Dedifferentiated amniotic fluid mesenchymal stem cell (primary cell): ENCODE measurements around the gene SLC29A1.
A peak's percentile ranks its signal among the peaks of the same experiment; 100 is the strongest.
"Not testable (repeated sequence)": the region's sequence is repeated elsewhere in the genome, so short reads cannot be mapped to it uniquely, and the experiment has no call there.

Experiments
- DNase-seq: peaks from one replicate; pipeline ENCODE4 v3.0.0-alpha.2; 2016; ENCODE audit errors: extremely low spot score

Gene SLC29A1

DNA sequence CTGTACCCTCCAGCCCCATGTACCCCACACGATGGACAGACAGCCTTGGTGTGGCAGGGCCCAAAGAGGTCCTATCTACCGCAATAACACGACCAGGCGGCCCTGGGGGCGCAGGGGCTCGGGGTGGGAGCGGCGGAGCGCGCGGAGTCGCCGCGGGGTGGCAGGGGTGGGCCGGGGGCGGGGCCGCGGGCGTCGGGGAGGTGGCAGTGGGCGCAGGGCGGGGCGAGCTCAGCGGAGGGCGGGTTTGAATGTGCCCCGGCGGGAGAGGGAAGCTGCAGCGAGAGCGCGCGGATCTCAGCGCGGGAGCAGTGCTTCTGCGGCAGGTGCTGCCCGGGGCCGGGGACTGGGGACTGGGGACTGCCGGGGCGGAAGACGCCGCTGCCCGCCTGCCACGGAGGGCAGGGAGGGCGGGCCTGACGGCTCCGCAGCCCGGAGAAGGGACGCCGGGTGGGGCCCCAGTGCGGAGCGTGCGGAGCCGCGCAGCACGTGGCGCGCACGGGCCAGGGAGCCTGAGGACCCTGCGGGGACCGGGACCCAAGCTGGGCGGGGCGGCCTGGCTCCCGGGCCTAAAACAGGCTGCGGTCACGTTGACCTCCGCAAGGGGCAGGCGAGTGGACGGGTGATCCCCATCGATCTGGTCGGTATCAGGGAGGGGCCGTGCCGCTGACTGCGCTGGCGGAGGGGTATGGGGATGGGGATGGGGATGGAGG, at the start of gene SLC29A1:
Gene SLC29A1, plus strand, starts transcription at position 277 of the 710 bp plus-strand sequence. CDS start 3,719 bp downstream, outside the sequence.
- DNase-seq = peak; percentile 17

DNA sequence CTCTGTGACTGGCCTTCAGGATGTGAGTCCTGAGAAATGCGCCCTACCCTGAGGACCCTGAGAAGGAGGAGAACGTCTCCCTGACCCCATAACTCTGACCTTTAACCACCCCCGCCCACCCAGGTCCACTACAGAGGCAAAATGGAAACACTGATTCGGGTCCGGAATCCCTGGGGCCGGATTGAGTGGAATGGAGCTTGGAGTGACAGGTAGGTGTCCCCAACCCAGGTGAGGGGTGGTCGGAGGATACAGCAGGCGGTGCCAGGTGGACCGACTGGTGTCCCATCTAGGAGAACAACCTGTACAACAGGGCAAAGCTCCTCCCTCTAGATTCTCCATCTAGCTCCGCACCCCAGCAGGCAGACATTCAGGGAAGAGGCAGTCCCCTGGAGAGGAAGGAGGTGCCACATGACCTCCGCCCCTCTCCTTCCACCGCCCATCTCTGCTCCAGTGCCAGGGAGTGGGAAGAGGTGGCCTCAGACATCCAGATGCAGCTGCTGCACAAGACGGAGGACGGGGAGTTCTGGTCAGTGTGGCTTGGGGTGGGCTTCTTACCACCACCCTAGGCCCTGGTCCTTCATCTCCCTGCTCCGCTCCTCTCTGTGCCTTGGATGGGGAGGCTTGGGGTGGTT, 47.1 kb upstream of the SLC29A1 start:
- no peak for DNase-seq

DNA sequence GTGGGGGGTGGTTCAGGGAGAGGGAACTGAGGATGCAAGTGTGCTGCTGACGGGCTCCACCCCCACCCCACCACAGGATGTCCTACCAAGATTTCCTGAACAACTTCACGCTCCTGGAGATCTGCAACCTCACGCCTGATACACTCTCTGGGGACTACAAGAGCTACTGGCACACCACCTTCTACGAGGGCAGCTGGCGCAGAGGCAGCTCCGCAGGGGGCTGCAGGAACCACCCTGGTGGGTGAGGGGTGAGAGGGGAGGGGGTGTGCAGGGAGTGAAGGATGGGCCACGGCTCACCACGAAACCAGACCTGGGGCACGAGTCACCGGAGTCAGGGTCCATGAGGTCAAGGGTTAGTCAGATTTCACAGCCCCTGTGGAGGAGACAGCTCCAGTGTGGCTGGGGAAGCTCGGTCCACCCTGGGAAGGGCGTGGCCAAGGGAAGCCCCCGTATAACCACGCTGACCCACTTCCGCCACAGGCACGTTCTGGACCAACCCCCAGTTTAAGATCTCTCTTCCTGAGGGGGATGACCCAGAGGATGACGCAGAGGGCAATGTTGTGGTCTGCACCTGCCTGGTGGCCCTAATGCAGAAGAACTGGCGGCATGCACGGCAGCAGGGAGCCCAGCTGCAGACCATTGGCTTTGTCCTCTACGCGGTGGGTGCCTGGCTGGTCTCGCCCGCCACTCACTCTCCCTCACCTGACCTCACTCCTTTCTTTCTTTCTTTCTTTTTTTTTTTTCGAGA, 46.5 kb upstream of the SLC29A1 start:
- no peak for DNase-seq

DNA sequence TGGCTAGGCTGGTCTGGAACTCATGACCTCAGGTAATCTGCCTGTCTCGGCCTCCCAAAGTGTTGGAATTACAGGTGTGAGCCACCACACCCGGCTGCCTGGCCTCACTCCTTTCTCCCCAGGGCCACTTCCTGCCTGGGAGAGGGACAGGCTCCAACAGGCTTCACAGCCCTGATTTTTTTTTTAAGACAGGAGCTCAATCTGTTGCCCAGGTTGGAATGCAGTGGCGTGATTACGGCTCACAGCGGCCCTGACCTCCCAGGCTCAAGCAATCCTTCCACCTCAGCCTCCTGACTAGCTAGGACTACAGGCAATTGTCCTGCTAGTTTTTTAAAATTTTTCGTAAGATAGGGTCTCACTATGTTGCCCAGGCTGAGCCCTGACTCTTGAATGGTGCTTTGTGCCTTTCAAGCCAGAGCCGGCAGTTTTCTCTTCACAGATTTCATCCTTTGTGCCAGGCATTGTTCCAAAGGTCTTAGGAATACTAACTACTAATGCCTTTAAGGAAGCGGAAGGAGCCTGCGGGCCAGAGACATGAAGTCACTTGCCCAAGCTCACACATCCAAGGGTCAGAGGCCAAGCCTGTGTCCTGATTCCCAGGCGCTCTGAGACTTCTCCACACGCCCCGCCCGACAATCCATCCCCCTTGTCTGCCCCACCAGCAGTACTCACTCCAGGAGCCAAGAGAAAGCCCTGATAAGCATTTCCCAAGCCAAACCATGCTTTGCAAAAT, 45.5 kb upstream of the SLC29A1 start:
- DNase-seq = no peak

DNA sequence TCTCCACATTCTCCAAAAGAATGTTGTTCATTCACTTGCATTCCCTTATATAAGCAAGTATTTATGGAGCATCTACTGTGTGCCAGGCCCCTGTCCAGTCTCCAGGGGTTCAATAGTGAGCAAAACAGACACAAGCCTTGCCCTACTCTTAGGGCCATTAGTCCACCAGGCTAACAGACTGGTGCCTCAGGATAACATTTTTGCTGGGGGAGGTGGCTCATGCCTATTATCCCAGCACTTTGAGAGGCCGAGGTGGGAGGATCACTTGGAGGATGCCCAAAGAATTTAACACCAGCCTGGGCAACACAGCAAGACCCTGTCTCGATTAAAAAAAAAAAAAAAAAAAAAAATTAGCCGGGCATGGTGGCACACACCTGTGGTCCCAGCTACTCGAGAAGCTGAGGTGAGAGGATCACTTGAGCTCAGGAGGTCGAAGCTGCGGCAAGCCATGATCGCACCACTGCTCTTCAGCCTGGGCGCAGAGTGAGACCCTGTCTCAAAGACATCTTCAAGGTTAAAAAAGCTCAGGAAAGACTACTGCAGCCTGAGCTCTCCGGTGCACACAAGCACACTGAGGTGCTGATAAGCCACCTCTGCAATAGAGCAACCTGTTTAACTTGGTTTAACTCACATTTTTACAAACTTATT, 44.8 kb upstream of the SLC29A1 start:
- no peak for DNase-seq

DNA sequence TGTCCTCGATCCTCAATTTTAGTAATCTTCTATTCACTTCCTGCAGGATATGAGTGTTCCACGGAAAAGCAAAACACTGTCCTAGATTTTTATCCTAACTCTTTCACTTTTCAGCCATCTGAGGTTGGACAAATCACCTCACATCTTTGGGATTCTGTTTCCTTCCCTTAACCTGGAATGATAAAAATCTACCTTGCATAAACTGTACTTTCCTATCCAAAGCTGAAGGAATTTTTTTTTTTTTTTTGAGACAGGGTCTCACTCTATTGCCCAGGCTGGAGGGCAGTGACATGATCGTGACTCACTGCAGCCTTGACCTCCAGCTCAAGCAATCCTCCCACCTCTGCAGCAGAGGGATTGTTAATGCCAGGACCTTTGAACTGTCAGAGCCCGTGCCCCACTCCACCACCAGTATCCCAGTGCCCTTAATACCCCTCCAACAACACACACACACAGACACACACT, 44.3 kb upstream of the SLC29A1 start:
- DNase-seq = no peak

DNA sequence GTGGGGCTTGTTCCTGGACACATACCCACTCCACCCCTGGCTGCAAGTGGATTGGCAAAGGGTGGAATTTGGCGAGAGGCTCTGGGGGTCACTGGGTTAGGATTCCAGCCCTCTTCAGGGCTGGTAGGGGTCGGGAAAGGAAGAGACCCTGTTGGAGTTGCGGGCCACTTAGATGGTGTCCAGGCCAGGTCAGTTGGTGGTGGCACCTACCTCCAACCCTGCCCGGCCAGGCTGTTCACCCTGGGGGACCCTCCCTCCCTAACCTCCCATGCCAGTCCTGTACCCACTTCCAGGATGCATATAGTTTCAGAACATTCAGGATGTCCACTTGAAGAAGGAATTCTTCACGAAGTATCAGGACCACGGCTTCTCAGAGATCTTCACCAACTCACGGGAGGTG, 43.7 kb upstream of the SLC29A1 start:
- DNase-seq = no peak

DNA sequence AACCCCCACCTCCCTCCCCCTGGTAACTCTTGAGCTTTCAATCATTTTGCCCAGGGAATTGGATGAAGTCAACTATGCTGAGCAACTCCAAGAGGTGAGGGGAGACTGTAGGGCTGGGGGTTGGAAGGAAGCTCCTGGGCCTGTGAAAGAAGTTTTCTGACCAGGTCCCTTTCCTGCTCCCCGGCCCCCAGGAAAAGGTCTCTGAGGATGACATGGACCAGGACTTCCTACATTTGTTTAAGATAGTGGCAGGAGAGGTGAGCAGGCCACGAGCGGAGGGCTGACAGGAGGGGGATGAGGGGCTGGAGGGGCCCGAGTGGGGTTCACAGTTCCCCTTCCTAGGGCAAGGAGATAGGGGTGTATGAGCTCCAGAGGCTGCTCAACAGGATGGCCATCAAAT, 43.0 kb upstream of the SLC29A1 start:
- no peak for DNase-seq

DNA sequence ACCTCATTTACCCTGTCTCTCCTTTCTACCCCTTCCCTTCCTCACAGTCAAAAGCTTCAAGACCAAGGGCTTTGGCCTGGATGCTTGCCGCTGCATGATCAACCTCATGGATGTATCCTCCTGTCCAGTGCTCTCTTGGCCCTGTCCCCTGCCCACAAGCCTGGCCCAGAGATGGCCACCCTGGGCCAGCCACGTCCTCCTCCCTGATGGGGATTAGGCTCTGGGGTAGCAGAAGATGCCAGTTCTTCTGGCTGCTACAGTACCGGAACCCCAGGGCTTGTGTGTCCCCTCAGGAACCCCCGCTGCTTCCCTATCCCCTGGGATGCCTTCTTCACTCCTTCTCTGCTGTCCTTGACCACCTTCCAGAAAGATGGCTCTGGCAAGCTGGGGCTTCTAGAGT, 42.5 kb upstream of the SLC29A1 start:
- no peak for DNase-seq

DNA sequence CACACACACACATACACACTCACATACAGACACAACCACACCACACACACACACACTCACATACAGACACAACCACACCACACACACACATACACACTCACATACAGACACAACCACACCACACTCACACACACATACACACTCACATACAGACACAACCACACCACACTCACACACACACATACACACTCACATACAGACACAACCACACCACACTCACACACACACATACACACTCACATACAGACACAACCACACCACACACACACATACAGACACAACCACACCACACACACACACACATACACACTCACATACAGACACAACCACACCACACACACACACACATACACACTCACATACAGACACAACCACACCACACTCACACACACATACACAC, 41.6 kb upstream of the SLC29A1 start:
- not testable (repeated sequence) for DNase-seq

DNA sequence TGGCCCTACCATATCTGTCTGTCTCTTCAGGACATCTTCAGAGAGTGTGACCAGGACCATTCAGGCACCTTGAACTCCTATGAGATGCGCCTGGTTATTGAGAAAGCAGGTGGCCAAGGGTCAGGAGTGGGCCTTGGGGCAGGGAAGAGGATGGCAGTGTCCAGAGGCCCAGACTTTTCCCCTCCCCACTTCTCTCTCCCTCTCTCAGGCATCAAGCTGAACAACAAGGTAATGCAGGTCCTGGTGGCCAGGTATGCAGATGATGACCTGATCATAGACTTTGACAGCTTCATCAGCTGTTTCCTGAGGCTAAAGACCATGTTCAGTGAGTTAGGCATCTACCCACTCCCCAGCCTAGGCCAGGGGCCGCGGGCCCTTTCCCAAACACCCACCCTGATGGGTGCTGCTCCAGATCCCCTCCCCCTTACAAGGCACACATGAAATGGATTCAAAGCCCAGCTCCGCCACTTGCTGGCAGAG, 40.4 kb upstream of the SLC29A1 start:
- no peak for DNase-seq

DNA sequence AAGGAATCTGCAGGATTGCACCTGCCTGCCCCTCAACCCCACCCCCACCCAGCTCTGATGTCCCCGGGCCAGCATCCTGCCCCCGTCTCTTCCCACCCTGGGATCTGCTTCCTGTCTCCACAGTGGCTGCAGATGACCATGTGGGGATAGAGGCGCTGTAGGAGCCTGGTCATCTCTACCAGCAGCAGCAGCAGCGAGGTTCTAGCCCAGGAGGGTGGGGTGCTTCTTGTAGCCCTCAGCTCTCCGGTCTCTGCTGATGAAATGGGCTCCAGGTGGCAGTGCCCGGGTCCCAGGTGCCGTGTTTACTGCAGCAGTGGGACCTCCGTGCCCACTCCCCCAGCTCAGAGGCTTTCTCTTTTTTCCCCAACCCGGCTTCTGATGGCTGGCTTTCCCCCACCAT, 39.6 kb upstream of the SLC29A1 start:
- DNase-seq = no peak

DNA sequence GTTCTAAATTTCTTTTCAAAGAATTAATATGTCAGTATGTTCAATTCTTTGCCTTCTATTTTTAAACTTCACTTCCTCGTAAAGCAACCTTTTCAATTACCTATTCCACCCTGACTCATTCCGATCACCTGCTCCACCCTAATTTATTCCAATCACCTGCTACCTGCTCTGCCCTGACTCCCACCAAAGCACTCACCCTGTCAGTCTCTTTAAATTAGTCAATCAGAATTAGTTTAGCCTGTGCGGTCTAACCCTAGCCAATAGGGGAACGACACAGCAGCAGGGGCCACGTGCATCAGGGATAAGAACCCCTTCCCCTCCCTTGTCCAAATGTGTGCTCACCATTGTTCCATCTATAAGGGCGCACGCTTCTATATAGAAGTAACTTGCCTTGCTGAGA, 38.0 kb upstream of the SLC29A1 start:
- DNase-seq = not testable (repeated sequence)

DNA sequence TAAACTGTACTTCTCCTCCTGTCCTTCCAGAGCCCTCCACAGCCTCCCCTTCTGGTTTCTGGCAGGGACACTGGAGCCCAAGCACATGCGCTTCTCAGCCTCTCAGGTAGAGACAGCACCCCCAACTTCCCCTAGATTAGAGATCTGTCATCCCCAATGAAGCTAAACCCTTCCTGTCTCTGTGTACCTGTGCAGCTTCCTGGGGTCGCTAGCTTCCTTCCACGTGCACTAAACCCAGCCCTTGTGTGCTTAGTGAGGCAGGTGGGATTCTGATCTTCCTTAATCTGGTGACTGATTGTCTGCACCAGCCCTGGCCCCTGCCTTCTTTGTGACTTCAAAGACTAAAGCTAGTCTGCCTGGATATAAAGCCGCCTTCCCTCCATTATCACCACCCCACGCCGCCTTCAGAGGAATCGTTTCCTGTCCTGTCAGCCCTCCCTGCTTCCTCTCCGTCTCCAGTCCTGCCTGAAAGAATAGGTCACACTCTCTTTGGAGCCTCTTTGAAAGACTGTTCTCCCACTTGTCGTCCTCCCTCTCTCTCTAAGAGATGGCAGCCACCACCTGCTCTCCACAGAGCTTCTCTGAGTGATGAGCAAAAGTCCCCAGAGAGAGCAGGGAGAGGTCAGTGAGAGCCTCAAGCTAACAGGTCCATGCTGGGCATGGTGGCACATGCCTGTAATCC, 37.3 kb upstream of the SLC29A1 start:
- no peak for DNase-seq

DNA sequence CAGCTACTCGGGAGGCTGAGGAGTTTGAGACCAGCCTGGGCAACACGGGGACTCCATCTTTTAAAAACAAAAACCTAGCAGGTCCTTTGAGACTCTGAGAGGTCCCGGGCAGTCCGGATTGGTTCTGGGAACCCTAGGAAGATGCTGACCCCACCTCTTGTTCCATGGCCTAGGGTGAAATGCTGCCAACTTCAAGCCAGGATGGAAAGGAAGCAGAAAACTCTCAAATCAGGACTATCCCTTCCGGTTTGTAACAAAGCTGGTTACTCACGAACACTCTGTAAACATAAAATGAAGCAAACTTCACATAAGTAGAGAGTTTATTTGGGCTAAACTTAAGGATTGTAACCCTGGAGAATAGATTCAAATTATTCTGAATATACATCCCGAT, 36.8 kb upstream of the SLC29A1 start:
- DNase-seq = no peak

DNA sequence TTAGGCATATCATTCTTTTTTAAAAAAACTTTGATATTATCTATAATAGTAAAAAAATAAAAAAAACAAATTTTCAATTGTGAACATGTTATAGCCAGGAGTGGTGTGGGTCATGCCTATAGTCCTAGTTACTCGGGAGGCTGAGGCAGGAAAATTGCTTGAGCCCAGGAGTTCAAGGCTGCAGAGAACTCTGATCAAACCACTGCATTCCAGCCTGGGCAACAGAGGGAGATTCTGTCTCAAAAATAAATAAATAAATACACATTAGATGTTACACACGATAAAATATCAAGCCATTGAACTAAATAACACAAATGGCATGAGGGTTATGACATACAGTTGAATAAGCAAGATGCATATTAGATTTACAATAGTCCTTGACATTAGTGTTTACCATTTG, 34.6 kb upstream of the SLC29A1 start:
- DNase-seq = no peak

DNA sequence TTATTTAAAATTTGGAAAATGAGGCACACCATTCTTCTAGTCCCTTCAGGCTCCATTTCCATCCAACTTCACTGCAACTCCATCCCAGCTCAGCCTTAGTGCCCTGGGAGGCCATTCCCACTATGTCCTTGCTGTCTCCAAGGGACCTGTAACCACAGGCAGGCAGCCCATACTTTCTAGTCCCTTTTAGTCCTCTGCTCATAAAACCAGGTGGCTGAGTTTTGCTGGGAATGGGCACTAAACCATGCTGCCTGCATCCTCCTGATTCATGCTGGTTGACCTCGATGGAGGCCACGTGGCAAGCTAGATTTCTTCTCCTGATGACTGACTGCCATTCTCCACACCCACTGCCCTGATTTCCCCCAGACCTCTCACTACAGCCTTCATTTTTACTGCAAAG, 34.1 kb upstream of the SLC29A1 start:
- no peak for DNase-seq

DNA sequence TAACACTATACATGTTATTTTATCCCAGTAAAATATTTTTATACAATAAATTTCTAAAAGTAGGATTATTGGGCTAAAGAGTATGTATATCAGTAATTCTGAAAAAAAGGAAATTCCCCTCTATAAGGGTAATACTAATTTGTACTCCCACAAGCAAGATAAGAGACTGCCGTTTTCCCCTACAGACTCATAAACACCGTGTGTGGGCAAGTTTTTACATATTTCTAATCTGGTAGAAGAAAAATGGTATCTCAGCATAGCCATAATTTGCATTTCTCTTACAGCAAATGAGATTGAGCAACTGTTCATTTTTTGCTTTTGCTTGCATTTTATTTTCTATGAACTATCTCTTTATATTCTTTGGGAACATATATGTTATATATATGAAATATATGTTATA, 32.7 kb upstream of the SLC29A1 start:
- no peak for DNase-seq

DNA sequence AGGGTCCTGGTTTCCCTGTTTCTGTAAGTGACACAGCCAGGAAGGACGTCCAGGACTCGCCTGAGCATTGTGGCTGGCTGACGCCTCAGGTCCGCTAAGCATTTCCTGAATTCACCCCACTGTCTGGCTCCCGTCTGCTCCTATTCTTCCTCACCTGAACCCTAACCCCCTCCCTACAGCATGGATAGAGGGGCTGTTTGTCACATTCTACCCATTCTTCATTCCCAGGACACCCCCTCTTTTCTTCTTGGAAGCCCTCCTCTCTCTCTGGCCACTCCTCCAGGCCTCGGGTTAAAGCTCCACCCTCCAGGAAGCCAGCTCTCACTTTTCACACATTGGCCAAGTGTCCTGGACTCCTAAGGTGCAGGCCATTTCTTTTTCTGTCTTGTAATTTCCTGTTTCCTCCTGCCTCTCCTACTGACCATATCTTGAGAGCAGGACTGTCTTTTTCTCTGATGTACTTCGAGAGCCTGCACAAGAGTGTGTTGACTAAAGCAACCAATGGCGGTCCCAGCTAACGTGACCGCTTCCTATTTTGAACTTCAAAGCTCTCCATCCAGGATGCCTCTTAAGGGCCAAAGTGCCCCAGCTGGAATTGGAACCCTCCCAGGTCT, 30.9 kb upstream of the SLC29A1 start:
- no peak for DNase-seq

DNA sequence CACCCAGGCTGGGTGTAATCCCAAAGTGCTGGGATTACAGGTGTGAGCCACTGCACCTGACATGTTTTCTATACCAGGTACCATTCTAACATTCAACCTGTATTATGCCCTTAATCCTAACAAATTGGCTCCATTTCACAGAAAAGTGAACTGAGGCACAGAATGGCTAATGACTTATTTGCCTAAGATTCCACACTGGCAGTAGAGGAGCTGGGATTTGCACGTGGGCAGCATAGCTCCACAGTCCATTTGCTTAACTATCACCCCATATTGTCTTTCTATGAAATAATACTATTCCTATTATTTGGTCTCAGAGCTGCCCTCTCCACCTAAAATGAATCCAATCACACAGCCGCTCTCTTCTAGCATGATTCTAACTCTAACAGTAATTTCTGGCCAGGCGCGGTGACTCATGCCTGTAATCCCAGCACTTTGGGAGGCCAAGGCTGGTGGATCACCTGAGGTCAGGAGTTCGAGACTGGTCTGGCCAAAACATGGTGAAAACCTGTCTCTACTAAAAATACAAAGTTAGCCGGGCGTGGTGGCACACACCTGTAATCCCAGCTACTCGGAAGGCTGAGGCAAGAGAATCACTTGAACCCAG, 30.0 kb upstream of the SLC29A1 start:
- DNase-seq = no peak
